Astrocyte of the cerebellum (primary cell): Measurements from ENCODE around the gene JMJD1C.

Source experiments
- DNase-seq: peaks from one replicate; pipeline ENCODE4 v3.0.0-alpha.2; 2011; ENCODE audit warnings: low read depth
- H3K4me3 ChIP-seq: 2 replicates; pipeline ENCODE4 v1.5.1; 2011; ENCODE audit warnings: mild to moderate bottlenecking, low read depth, low read length, moderate library complexity
- CTCF ChIP-seq: IDR thresholded peaks from 2 replicates; pipeline ENCODE4 v1.5.1; 2012; ENCODE audit warnings: low read length, low read depth, moderate library complexity, mild to moderate bottlenecking; ENCODE audit errors: missing control alignments
- in situ Hi-C: cut with HindIII; loops from 2 replicates; pipeline ENCODE4 v1.10.0; 2017; ENCODE audit warnings: low sequenced_read_pairs

The JMJD1C gene, protein sequence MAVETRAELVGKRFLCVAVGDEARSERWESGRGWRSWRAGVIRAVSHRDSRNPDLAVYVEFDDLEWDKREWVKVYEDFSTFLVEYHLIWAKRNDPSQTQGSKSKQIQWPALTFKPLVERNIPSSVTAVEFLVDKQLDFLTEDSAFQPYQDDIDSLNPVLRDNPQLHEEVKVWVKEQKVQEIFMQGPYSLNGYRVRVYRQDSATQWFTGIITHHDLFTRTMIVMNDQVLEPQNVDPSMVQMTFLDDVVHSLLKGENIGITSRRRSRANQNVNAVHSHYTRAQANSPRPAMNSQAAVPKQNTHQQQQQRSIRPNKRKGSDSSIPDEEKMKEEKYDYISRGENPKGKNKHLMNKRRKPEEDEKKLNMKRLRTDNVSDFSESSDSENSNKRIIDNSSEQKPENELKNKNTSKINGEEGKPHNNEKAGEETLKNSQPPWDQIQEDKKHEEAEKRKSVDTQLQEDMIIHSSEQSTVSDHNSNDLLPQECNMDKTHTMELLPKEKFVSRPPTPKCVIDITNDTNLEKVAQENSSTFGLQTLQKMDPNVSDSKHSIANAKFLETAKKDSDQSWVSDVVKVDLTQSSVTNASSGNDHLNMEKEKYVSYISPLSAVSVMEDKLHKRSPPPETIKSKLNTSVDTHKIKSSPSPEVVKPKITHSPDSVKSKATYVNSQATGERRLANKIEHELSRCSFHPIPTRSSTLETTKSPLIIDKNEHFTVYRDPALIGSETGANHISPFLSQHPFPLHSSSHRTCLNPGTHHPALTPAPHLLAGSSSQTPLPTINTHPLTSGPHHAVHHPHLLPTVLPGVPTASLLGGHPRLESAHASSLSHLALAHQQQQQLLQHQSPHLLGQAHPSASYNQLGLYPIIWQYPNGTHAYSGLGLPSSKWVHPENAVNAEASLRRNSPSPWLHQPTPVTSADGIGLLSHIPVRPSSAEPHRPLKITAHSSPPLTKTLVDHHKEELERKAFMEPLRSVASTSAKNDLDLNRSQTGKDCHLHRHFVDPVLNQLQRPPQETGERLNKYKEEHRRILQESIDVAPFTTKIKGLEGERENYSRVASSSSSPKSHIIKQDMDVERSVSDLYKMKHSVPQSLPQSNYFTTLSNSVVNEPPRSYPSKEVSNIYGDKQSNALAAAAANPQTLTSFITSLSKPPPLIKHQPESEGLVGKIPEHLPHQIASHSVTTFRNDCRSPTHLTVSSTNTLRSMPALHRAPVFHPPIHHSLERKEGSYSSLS (N-terminal part only)

DNA sequence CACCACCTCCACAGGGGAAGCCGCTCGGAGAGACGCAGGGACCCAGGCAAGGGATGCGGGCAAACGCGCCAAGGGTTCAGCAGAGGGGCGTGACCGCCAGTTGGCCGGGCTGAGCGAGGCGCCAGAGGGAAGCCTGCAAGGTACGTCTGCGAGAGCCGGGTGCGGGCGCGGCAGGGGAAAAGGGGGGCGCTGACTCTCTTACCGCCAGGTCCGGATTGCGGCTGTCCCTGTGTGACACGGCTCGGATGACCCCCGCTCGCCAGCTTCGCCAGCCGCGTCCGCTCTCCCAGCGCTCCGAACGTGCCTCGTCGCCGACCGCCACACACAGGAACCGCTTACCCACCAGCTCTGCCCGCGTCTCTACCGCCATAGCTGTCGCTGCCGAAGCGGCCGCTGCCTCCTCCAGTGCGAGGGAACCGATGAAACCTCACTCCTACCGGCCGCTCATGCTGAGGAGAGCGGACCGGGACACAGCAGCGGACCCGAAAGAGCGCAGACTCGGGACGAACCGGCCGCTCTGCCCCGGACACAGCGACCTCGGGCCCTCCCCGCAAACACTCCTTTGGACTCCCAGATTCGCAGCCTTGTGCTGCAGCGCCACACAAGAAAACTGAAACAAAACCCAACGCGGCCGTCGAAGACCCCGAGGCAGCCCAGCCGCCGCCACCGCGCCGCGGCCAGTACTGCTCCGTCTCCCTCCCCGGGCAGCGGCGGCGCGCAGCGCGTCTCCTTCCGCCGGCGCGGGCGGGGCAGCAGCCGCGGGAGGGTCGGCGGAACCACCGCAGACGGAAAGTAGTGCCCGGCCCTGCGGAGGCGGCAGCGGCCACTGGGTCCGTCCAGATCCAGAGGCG is at the start of gene JMJD1C:
TSS of gene JMJD1C (minus strand) at position 685 of the 851 bp plus-strand sequence. CDS start at position 370, 315 bp downstream.
- in situ Hi-C loops, result no loop called here
- H3K4me3 ChIP-seq, result peak within 1 kb of the TSS; percentile 83
- TF ChIP-seq CTCF, result no peak
- peak; percentile 70 for DNase-seq

DNA sequence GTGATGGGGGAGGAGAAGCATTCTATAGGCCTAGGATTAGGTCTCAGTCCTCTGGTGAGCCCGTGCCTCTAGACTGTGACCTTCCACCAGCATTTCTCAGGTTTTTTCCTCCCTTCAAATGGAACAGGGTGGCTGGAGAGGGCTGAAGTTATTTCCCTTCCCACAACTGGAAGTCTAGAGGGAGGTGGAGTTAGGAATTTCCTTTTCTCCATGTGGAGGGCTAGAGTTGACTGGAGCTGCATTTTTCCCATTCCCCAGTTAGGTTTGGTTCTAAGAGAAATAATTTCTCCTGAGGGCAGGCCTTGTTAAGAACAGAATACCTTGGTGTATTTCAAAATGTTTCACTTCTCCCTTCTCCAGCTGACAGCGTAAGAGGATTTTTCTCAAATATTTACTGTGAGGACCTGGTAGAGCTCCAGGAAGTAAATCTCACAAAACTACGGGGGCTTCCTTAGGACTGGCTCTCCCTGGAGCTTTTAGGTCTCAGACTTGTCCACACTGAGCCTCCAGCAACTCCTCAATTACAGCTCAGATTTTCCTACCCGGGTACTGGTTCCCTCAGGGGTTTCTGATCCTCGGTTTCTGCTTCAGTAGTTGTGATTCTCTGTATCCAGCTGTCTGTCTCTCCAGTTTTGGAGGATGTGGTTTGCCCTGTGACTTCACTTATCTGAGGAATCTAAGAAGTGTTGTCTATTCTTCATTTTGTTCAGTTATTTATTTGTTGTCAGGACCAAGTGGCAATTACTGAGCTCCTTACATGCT is 49.4 kb upstream of the JMJD1C start:
- in situ Hi-C loops, result no loop called here
- no peak for TF ChIP-seq CTCF
- DNase-seq, result peak; percentile 48
- no peak overlapping the region for H3K4me3 ChIP-seq

- DNase-seq, result no peak
- no peak overlapping the region for H3K4me3 ChIP-seq
- TF ChIP-seq CTCF, result no peak
- in situ Hi-C loops, result no loop called here
These were observed 40.8 kb upstream of the JMJD1C start for GRCh38 chr10:63506554-63506953.

DNA sequence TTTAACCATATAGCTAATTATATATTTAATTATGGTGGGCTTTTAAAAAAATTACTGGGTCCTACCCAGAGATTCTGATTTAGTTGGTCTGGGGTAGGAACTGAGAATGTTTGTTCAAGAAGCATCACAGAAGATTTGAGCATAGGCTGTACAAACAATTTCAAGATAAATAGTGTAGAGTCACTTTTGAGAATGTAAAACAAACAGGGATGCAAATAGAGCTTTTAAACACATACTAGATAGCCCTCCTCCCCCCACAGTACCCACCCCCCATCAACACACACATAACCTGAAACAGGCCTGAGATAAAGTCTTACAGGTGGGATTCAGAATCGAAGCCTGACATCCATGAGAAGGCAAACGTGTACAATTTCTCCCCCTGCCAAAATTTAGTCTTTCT is 39.8 kb upstream of the JMJD1C start:
- in situ Hi-C loops, result no loop called here
- H3K4me3 ChIP-seq, result no peak overlapping the region
- no peak for DNase-seq
- TF ChIP-seq CTCF, result no peak

- no peak for DNase-seq
These were observed 38.5 kb upstream of the JMJD1C start for GRCh38 chr10:63504145-63504881.

More at GRCh38 chr10:63504145-63504881, 38.5 kb upstream of the JMJD1C start:
- H3K4me3 ChIP-seq, result no peak overlapping the region
- in situ Hi-C loops, result no loop called here
- peak; percentile 18 for TF ChIP-seq CTCF
